OCI-M2 (cell line): ENCODE measurements around the gene IRAK2.

Experiments used
- DNase-seq: peaks from one replicate; lab custom pipeline; 2025; ENCODE audit not compliant: unreplicated experiment; lab: John Stamatoyannopoulos, UW

The IRAK2 gene

GRCh38 chr3:10188804-10189556, 24.3 kb downstream of the IRAK2 start:
- DNase-seq, result no peak

DNA sequence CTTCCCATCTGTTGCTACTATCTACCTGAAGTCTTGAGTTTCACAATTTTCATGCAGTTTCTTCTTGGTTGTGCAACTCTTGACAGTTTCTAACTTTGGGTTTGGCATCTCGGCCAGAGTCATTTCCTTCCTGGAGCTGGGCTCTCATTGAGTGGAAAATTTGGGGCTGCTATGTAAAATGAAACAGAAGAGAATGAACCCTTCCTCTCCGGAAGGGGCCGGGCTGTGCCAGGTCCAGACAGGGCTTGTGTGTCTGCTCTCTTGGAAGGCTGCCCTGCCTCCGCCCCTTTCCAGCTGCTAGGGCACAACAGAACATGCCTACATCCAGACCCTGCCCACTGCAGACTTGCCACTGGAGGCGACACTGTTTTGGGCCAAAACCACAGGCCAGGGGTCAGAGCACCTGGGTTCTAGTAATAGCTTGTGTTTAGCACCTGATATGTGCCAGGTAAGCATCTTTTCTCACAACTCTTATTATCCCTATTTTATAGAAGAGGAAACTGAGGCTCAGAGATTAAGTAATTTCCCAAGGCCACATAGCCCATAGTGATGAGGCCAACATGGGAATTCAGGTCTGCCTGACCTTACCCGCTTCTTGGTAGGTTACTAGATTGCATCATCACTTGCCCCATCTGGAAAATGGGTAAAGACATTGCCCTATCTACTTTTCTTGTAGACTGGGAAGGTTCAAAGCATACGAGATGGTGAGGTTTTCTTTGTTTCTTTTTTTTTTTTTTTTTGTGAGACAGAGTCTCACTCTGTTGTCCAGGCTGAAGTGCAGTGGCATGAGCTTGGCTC, 25.0 kb downstream of the IRAK2 start:
- no peak for DNase-seq

GRCh38 chr3:10192953-10193691, 28.4 kb downstream of the IRAK2 start:
- no peak for DNase-seq

DNA sequence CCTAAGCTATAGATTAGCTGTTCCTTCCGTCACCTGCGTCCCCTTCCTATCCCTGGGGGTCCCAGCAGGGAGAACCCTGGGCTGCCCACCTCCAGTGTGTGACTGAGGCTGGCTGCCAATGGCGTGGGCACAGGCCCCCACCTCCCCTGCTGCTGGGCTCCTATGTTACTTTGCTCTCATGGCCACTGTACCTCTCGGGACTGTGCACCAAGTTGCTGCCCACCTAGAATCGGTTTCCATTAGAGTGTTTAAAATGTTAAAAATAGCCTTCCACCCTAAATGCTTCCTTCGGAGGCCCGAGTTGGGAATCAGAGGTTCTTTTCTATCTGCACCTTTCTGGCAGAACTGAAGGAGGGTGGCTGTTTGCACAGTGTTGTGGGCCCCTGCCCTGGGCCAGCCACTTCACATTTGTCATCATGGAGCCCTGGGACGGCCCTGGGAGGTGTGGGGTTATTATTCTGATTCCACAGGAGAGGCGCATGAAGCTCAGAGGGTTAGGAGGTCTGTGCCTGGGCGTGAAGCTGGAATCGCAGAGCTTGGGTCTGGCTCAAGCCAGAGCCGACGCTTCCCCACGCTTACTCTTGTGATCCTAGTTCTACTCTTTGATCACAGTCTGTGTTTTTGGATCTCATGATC, 29.1 kb downstream of the IRAK2 start:
- no peak for DNase-seq

- peak; percentile 32 for DNase-seq
Observed at GRCh38 chr3:10194328-10195071, 29.8 kb downstream of the IRAK2 start.

DNA sequence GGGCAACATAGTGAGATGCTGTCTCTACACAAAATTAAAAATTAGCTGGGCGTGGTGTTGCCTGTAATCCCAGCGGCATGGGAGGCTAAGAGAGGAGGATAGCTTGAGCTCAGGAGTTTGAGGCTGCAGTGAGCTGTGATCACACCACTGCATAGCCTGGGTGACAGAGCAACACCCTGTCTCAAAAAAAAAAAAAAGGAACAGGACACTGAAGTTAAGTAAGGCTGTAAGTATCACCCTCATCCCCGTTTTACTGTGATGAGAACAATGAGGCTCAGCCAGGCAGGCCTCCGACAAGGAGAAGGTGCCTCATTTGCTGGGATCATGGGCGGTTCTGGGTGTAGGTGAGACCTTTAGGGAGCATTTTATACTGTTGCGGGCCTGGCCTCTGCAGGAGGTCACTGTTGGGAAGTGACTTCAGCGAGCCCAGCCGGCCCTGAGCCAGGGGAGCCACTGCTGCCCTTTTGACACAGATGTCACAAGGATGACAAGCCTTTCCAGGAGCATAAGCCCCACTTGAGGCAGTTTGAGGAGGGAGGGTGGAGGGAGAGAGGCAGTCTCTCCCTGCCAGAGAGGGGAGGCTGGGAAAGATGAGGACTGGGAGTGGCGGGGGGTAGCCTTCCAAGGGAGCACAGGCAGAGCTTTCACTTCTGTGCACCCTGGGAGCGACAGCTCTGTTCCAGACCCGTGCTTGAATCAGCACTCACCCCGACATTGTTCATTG, 30.8 kb downstream of the IRAK2 start:
- DNase-seq, result no peak

GRCh38 chr3:10196389-10197052, 31.8 kb downstream of the IRAK2 start:
- DNase-seq, result no peak

DNA sequence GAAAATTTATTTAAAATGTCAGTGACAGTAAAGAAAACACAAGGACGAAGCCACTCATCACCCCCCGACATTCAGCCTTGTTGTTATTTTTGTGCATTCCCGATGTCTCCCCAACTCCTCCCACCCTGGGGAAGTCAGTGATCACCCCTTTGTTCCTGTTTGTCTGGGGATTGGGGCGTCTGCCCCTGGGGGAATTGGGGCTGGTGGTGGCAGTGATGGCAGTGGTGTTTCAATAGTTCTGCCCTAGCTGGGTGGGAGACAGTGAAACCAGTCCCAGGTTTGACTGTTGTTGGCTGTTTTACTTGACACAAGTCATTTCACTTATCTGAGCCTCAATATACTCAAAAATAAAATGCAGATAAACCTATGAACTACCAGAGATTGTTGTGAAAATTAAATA, 33.5 kb downstream of the IRAK2 start:
- no peak for DNase-seq

DNA sequence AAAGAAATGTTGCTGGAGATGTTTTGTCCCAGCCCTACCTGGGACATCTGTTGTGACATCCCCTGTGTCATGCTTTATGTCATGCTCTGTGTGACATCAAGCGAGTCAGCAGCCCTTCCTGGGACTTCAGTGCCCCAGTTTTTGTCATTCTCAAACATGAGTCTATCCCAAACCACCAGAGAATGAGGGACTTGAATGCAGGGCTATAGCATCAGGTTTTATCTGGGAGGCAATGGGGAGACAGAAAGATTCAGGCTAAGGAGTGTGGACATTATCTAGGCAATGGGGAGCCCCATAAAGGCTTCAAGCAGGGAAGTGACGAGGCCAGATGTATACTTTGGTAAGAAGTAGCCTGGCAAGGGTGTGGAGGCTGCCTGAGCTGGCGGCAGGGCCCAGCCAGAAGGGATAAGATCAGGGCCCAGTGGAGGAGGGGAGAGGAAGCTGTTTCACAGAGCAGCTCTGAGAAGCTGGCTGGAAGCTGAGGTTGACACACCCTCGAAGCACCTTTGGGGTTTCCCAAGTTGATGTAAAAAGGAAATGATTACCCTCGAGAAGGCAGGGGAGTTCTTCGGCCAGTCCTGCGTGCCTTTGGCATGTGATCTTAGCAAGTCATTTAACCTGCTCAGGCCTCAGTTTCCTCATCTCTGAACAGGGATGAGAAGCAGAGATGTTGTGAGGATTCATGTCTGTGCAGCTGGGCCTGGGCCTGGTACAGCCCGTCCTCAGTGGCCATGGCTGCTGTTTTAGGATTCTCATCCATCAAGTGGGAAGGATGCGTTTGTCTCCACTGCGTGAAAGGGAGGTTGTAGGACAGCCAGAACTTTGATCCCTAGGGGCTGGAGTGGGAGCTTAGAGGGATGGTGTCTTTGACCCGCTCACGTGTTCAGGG, 34.3 kb downstream of the IRAK2 start:
- DNase-seq, result no peak

GRCh38 chr3:10204921-10205320, 40.2 kb downstream of the IRAK2 start:
- no peak for DNase-seq

DNA sequence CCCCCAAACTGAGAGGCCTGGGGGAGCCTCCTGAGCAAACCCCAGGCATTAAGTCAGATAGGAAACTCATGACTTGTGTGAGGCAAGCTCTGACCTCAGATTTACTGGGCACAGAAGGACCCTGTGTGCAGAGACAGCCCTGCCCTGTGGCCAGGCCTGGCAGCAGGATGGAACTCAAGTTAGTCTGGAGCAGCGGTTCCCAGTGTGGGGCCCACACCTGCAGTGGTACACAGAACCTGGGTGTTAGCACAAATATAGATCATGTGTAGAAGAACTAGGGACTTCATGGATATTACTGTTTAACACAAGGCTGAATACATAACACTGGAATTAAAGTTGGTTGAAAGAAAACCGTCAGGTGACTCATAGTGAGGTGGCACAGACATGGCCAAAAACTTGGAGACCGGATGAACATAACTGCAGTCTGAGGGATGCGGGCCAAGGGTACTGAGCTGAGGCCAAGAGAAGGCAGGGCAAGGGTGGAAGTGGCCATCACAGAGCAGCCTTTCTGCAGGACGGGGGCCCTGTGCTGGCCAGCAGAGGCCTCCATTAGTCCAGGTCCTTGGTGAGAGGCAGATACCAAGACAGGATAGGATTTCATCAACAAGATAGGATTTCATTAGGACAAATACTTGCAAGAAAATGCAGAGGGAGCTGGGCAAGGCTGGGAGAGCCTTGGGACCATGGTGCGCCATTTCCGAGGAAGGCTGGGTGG, 40.9 kb downstream of the IRAK2 start:
- no peak for DNase-seq

GRCh38 chr3:10206166-10206511, 41.4 kb downstream of the IRAK2 start:
- no peak for DNase-seq

GRCh38 chr3:10213156-10213792, 48.6 kb downstream of the IRAK2 start:
- DNase-seq, result no peak

- no peak for DNase-seq
Observed at GRCh38 chr3:10215578-10216368, 51.1 kb downstream of the IRAK2 start.

DNA sequence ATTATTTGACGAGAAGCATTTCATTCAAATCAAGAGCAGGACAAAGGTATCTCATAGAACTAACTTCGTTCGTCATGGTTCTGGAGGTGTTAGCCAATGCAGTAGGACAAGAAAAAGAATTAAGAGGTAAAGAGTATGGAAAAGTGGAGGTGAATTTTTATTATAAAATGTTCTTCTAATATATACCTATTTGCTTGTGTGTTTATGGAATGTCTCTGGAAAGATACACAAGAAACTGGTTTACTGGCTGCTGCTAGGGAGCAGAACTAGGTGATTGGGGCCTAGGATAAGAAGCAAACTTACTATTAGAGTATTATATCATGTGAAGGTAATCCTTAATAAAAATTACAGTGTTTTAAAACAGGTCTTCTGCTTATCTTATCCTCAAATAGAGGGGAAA, 52.6 kb downstream of the IRAK2 start:
- DNase-seq, result no peak

- no peak for DNase-seq
Observed at GRCh38 chr3:10219737-10220136, 55.0 kb downstream of the IRAK2 start.
